C4-2B (cell line): ENCODE results near the gene SLC34A1.
"Not testable (repeated sequence)": the region's sequence is repeated elsewhere in the genome, so short reads cannot be mapped to it uniquely, and the experiment has no call there.

ENCODE experiments used
- H3K27ac ChIP-seq: fragments of 450-650 bp; 2 replicates; pipeline ENCODE4 v1.5.1; 2017
- ZFX ChIP-seq: fragments of 450-650 bp; IDR thresholded peaks from 2 replicates; pipeline ENCODE4 v1.6.1; 2017
- TF ChIP-seq, protein P1 (sequence below): fragments of 450-650 bp; conservative IDR thresholded peaks from 2 replicates; pipeline ENCODE4 v1.5.1; 2017; ENCODE audit warnings: mild to moderate bottlenecking

SLC34A1 gene

DNA sequence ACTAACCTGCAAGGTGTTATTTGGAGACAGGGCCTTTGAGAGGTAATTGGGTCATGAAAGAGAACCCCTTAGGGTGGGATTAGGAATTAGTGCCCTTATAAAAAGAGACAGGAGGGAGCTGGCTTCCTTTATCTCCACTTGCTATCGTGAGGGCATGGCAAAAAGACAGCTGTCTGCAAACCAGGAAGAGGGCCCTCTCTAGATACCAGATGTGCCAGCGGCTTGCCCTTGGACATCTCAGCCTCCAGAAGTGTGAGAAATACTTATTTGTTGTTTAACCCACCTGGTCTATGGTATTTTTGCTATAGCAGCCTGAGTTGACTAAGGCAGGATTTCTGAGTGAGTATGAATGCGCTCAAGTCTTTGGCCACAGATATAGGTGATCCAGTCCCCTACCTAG lies 27.5 kb upstream of the SLC34A1 start:
- no peak for TF ChIP-seq ZFX
- TF ChIP-seq, protein P1, sequence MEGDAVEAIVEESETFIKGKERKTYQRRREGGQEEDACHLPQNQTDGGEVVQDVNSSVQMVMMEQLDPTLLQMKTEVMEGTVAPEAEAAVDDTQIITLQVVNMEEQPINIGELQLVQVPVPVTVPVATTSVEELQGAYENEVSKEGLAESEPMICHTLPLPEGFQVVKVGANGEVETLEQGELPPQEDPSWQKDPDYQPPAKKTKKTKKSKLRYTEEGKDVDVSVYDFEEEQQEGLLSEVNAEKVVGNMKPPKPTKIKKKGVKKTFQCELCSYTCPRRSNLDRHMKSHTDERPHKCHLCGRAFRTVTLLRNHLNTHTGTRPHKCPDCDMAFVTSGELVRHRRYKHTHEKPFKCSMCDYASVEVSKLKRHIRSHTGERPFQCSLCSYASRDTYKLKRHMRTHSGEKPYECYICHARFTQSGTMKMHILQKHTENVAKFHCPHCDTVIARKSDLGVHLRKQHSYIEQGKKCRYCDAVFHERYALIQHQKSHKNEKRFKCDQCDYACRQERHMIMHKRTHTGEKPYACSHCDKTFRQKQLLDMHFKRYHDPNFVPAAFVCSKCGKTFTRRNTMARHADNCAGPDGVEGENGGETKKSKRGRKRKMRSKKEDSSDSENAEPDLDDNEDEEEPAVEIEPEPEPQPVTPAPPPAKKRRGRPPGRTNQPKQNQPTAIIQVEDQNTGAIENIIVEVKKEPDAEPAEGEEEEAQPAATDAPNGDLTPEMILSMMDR: no peak
- H3K27ac ChIP-seq: no peak overlapping the region

DNA sequence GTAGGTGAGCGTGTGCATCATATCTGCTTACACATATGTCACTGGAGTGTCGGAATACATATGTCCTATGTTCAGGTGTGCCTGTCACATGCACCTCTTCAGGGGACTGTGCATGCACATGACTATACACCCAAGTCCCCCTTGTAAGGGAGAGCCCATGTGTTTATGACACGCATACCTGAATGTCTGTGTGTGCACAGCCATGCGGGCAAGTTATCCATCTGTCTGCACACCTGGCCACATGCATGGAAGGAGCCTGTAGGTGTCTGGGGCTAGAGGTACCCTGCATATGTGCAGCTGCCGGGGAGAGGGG lies 27.1 kb upstream of the SLC34A1 start:
- TF ChIP-seq ZFX: no peak
- TF ChIP-seq, protein P1: no peak
- no peak overlapping the region for H3K27ac ChIP-seq

DNA sequence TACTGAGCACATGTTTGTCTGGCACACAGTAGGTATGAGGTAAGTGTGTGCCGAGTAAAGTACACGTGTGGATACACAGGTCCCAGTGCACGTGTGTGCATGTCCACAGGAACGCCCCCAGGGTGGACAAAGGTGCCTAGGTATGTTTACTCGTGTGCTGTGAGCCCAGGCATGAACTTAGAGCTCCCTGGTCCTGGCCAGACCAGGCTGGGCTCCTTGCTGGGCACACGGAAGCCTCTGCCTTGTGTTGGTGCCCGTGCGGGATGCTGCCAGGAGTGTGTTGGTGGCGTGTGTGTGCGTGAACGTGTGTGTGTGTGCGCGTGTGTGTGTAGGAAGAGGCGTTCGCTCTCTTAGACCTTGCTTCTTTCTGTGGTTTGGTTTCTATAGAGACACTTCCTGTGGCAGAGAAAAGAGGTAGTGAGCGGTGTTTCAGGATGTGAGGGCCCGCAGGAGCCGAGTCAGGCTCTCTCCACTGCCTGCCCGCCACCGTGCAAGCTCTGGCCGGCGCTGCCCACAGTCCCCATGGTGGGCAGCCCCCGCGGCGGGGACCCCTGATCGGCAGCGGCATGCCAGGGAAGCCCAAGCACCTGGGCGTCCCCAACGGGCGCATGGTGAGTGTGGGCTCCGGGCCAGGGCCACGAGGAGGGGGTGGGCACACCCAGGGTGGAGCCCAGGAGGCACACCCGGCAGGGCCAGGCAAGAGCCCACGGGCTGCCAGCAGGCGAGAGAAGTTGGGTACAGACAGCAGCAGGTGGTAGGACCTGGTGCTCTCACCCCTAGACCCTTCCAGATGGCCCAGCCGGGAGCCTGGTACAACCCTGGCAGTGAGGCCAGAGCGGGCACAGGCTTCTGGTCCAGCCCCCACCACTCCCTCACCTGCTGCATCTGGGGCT lies 26.5 kb upstream of the SLC34A1 start, which contains the start of gene RGS14:
Gene RGS14, plus strand, starts transcription at position 466 of the 893 bp plus-strand sequence. Its CDS starts 101 bp downstream, at position 567.
- TF ChIP-seq, protein P1: no peak
- no peak for TF ChIP-seq ZFX
- no peak within 1 kb of the TSS for H3K27ac ChIP-seq

DNA sequence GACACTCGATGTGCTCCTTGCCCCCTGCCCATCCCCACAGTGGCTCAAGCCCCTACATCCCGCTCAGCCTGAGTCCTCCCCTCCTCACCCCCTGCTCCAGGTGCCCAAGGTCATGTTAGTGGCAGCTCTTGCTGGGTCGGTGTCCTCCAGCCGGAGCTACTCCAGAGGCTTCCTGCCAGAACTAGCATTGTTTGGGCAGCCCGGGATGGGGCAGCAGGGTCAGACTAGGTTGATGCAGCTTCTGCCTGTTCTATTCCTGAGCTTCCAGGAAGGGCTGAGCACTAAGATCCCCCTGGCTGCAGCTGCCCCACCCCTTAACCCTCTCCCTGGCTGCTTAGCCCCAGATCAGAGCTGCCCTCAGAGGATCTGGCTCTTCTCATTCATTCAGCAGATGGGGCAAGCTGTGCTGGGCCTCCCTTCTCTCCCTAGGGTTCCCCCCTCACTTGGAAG lies 25.8 kb upstream of the SLC34A1 start:
- TF ChIP-seq, protein P1: no peak
- no peak for TF ChIP-seq ZFX
- H3K27ac ChIP-seq: no peak overlapping the region

DNA sequence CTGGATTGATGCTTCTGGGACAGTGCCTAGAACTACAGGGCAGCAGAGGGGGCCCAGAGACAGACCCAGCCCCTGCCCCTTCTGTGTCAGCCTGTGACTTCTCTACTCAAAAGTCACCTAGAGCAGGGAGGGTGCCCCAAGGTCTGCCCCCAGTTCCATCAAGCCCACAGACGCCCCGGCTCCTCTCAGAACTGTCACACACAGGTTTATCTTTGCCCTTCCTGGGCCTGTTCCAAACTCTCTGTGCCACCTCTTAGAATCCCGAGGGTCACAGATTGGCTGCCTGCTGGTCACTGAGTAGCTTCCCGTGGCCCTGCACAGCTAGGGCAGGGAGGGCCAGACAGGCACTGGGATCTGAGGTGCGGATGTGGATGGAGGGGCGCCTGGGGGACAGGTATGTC lies 24.8 kb upstream of the SLC34A1 start:
- no peak overlapping the region for H3K27ac ChIP-seq
- TF ChIP-seq ZFX: no peak
- TF ChIP-seq, protein P1: no peak

DNA sequence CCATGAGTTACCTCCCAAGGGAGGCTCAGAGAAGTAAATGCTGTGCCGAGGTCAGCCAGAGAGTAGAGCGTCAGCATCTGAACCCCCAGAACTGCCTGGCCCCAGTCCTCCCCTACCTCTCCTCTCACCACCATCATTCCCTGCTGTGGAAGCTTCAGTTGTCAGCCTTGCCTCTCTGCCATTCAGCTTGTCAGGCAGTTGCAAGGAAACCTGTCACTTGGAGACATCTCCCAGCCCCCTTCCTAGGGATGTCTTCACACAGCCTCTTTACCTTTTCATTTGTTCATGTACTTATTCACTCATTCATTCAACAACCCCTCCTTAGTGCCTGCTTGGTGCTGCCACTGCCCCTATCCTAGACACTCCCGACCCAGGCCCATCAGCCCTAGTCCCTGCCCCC lies 24.4 kb upstream of the SLC34A1 start:
- TF ChIP-seq ZFX: no peak
- TF ChIP-seq, protein P1: no peak
- H3K27ac ChIP-seq: no peak overlapping the region

DNA sequence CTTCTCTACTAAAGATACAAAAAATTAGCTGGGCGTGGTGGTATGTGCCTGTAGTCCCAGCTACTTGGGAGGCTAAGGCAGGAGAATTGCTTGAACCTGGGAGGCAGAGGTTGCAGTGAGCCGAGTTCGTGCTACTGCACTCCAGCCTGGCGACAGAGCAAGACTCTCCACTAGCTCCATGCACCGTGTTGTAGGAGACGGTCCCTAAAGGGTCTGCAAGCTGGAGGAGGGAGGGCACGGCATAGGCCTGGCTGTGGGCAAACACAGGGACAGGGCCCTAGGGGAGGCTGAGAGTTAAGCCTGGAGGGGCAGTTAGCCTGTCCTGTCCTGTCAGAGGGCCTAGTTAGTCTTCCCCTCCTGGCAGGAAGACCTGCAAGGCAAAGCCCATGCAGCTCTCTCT lies 23.5 kb upstream of the SLC34A1 start:
- not testable (repeated sequence) for H3K27ac ChIP-seq
